ENCODE measurements around the gene FFAR4. TPM values are rescaled to one million over a fixed set of nuclear protein-coding genes. Genes with fewer than 3 reads are reported as not detected.
"Not testable (repeated sequence)": the region's sequence is repeated elsewhere in the genome, so short reads cannot be mapped to it uniquely, and the experiment has no call there.

FFAR4 gene
- total and polyA plus RNA-seq, 4 donors: 0.06 to 4.7 (median 1.4) TPM

DNA sequence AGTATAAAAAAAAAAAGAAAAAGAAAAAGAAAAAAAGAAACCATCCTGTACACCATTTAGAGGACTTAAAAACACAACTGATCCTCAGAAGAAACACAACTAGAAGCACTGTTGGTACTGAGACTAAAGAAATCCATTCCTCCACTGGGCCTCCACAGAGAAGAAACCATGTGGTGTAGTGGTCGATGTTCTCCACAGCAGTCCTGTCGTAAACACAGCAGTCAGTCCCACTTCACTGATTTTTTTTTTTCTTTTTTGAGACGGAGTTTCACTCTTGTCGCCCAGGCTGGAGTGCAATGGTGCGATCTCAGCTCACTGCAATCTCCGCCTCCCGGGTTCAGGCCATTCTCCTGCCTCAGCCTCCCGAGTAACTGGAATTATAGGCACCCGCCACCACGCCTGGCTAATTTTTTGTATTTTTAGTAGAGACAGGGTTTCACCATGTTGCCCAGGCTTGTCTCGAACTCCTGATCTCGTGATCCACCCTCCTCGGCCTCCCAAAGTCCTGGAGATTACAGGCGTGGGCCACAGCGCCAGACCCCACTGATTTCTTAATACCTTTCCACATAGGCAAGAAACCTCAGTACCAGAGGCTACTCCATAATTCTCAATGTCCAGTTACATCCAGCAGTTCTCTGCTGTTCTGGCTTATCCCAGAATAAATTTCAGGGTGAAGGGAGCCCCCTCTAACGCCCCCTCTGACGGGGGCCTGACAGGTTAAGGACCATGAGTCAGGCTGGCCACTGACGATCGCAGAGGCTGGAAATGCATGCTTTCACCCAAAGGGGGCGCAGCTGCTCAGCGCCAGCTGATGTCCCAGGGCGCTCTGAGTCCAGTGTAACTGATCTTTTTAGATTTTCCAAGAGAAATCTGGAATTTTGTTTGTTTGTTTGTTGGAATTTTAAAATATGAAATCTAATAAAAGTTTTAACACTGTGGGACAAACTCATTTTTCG is 24.8 kb upstream of the FFAR4 start:
- Histone ChIP-seq H3K9ac (ENCODE audit: insufficient read depth in 1 of 2, low read length in 2 of 2) (no peak overlapping the region), H3K27me3 (ENCODE audit: control insufficient read depth in 3 of 3, insufficient read depth in 3 of 3, low read length in 2 of 3) (no peaks in the 10 kb centered on the region), H3K36me3 (ENCODE audit: control insufficient read depth in 4 of 4, insufficient read depth in 4 of 4, low read length in 4 of 4) (no peaks in the 10 kb centered on the region), H3K4me1 (ENCODE audit: control insufficient read depth in 5 of 5, insufficient read depth in 5 of 5, low read length in 5 of 5) (peaks cover 0 to 3% (median 0%) of the 10 kb centered on the region in 5 donors), H3K4me3 (no peak overlapping the region), H3K27ac (ENCODE audit: low read depth in 1 of 2, low read length in 1 of 2) (no peak overlapping the region), H3K9me3 (ENCODE audit: control insufficient read depth in 4 of 4, insufficient read depth in 3 of 4, low read length in 3 of 4) (no peaks in the 10 kb centered on the region)
- ATAC-seq (ENCODE audit: insufficient read depth, low FRiP score) (no peak), DNase-seq (peak; percentile 50 to 58 (median 53))
- TF ChIP-seq, protein P1, sequence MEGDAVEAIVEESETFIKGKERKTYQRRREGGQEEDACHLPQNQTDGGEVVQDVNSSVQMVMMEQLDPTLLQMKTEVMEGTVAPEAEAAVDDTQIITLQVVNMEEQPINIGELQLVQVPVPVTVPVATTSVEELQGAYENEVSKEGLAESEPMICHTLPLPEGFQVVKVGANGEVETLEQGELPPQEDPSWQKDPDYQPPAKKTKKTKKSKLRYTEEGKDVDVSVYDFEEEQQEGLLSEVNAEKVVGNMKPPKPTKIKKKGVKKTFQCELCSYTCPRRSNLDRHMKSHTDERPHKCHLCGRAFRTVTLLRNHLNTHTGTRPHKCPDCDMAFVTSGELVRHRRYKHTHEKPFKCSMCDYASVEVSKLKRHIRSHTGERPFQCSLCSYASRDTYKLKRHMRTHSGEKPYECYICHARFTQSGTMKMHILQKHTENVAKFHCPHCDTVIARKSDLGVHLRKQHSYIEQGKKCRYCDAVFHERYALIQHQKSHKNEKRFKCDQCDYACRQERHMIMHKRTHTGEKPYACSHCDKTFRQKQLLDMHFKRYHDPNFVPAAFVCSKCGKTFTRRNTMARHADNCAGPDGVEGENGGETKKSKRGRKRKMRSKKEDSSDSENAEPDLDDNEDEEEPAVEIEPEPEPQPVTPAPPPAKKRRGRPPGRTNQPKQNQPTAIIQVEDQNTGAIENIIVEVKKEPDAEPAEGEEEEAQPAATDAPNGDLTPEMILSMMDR (IDR thresholded peaks at IDR 0.05; ENCODE audit: control extremely low read depth, extremely low read depth): peak; percentile 37
- 57% methylated on average over 20 to 23 of the region's 23 CpGs for WGBS, 2 donors

- Histone ChIP-seq H3K9ac (ENCODE audit: insufficient read depth in 1 of 2, low read length in 2 of 2) (no peak overlapping the region), H3K27me3 (ENCODE audit: control insufficient read depth in 3 of 3, insufficient read depth in 3 of 3, low read length in 2 of 3) (no peaks in the 10 kb centered on the region), H3K36me3 (ENCODE audit: control insufficient read depth in 4 of 4, insufficient read depth in 4 of 4, low read length in 4 of 4) (no peaks in the 10 kb centered on the region), H3K27ac (ENCODE audit: low read depth in 1 of 2, low read length in 1 of 2) (no peak overlapping the region), H3K4me1 (ENCODE audit: control insufficient read depth in 5 of 5, insufficient read depth in 5 of 5, low read length in 5 of 5) (peaks cover 0 to 3% (median 0%) of the 10 kb centered on the region in 5 donors), H3K4me3 (no peak overlapping the region), H3K9me3 (ENCODE audit: control insufficient read depth in 4 of 4, insufficient read depth in 3 of 4, low read length in 3 of 4) (no peaks in the 10 kb centered on the region)
- ATAC-seq (ENCODE audit: insufficient read depth, low FRiP score) (peak; percentile 41), DNase-seq (peak; percentile 65 to 73 (median 69))
- WGBS, 2 donors: 11 to 13% methylated on average over 10 of the region's 10 CpGs
- TF ChIP-seq, protein P1 (IDR thresholded peaks at IDR 0.05; ENCODE audit: control extremely low read depth, extremely low read depth): no peak
These were observed 24.1 kb upstream of the FFAR4 start for GRCh38 chr10:93542358-93542791.

DNA sequence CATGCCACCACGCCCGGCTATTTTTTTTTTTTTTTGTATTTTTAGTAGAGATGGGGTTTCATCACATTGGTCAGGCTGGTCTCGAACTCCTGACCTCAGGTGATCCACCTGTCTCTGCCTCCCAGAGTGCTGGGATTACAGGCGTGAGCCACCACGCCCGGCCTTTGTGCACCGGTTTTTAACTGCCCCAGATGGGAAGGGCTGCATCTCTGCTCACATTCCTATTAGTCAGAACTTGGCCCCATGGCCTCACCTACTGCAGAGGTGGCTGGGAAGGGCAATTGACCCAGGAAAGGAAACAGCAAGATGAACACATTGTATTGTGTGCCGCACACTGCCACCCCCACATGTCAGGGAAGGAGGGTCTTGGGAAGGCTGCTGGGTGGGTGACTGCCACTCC is 19.5 kb upstream of the FFAR4 start:
- H3K36me3 ChIP-seq (ENCODE audit: control insufficient read depth in 4 of 4, insufficient read depth in 4 of 4, low read length in 4 of 4); H3K27ac ChIP-seq (ENCODE audit: low read depth in 1 of 2, low read length in 1 of 2); H3K4me3 ChIP-seq; ATAC-seq (ENCODE audit: insufficient read depth, low FRiP score); H3K4me1 ChIP-seq (ENCODE audit: control insufficient read depth in 5 of 5, insufficient read depth in 5 of 5, low read length in 5 of 5); H3K9ac ChIP-seq (ENCODE audit: insufficient read depth in 1 of 2, low read length in 2 of 2); DNase-seq; H3K27me3 ChIP-seq (ENCODE audit: control insufficient read depth in 3 of 3, insufficient read depth in 3 of 3, low read length in 2 of 3); H3K9me3 ChIP-seq (ENCODE audit: control insufficient read depth in 4 of 4, insufficient read depth in 3 of 4, low read length in 3 of 4): not testable (repeated sequence)
- 89 to 90% methylated on average over 7 to 8 of the region's 8 CpGs for WGBS, 2 donors

- no peak overlapping the region for H3K27ac ChIP-seq (ENCODE audit: low read depth in 1 of 2, low read length in 1 of 2)
- no peak for DNase-seq
- no peaks in the 10 kb centered on the region for H3K36me3 ChIP-seq (ENCODE audit: control insufficient read depth in 4 of 4, insufficient read depth in 4 of 4, low read length in 4 of 4)
- H3K27me3 ChIP-seq (ENCODE audit: control insufficient read depth in 3 of 3, insufficient read depth in 3 of 3, low read length in 2 of 3): no peaks in the 10 kb centered on the region
- H3K9me3 ChIP-seq (ENCODE audit: control insufficient read depth in 4 of 4, insufficient read depth in 3 of 4, low read length in 3 of 4): no peaks in the 10 kb centered on the region
- H3K9ac ChIP-seq (ENCODE audit: insufficient read depth in 1 of 2, low read length in 2 of 2): no peak overlapping the region
- ATAC-seq (ENCODE audit: insufficient read depth, low FRiP score): no peak
- no peaks in the 10 kb centered on the region for H3K4me1 ChIP-seq (ENCODE audit: control insufficient read depth in 5 of 5, insufficient read depth in 5 of 5, low read length in 5 of 5)
- TF ChIP-seq, protein P1 (IDR thresholded peaks at IDR 0.05; ENCODE audit: control extremely low read depth, extremely low read depth): no peak
- H3K4me3 ChIP-seq: no peak overlapping the region
These were observed 18.9 kb upstream of the FFAR4 start for GRCh38 chr10:93547522-93547921.

Measured in lung (tissue), 12 donors.